SK-N-SH treated with all-trans-retinoic acid at 6 μM for 48 hours (cell line): ENCODE measurements around the gene KCNMA1.

Experiments
- ATAC-seq: fragments of 200-7000 bp; cut with Tn5 transposase; 3 replicates; pipeline ENCODE4 v1.9.1; 2020; ENCODE audit warnings: mild to moderate bottlenecking, moderate library complexity
- ARNTL ChIP-seq: fragments of 450-650 bp; formaldehyde crosslinking; IDR thresholded peaks from 2 replicates; pipeline ENCODE4 v1.5.0; 2020; ENCODE audit warnings: low read depth, mild to moderate bottlenecking, moderate library complexity, borderline replicate concordance
- BACH2 ChIP-seq: fragments of 250-450 bp; sonication (Bioruptor Pico); IDR thresholded peaks from 2 replicates; pipeline ENCODE4 v1.9.0; 2021; ENCODE audit warnings: mild to moderate bottlenecking, borderline replicate concordance
- CSDC2 ChIP-seq: fragments of 250-450 bp; sonication (Bioruptor Pico); IDR thresholded peaks from 2 replicates; pipeline ENCODE4 v1.5.0; 2020; ENCODE audit warnings: mild to moderate bottlenecking, moderate library complexity
- ESRRG ChIP-seq: fragments of 250-450 bp; sonication (Bioruptor Pico); IDR thresholded peaks from 2 replicates; pipeline ENCODE4 v1.6.1; 2021; ENCODE audit warnings: mild to moderate bottlenecking
- GLIS3 ChIP-seq: fragments of 250-450 bp; sonication (Bioruptor Pico); IDR thresholded peaks from 2 replicates; pipeline ENCODE4 v1.5.0; 2020; ENCODE audit warnings: mild to moderate bottlenecking, moderate library complexity
- ISL1 ChIP-seq: fragments of 250-450 bp; sonication (Bioruptor Pico); IDR thresholded peaks from 2 replicates; pipeline ENCODE4 v2.1.2; 2022; ENCODE audit warnings: mild to moderate bottlenecking, moderate library complexity
- OSR1 ChIP-seq: fragments of 250-450 bp; sonication (Bioruptor Pico); IDR thresholded peaks from 2 replicates; pipeline ENCODE4 v1.8.0; 2022; ENCODE audit warnings: moderate library complexity, mild to moderate bottlenecking, inconsistent platforms
- POU6F1 ChIP-seq: fragments of 250-450 bp; sonication (Bioruptor Pico); IDR thresholded peaks from 2 replicates; pipeline ENCODE4 v1.8.0; 2021; ENCODE audit warnings: low read depth, mild to moderate bottlenecking, moderate library complexity, borderline replicate concordance
- PPARA ChIP-seq: fragments of 250-450 bp; sonication (Bioruptor Pico); IDR thresholded peaks from 2 replicates; pipeline ENCODE4 v1.5.0; 2020; ENCODE audit warnings: mild to moderate bottlenecking, borderline replicate concordance
- RARB ChIP-seq: fragments of 250-450 bp; sonication (Bioruptor Pico); IDR thresholded peaks from 2 replicates; pipeline ENCODE4 v1.8.0; 2021; ENCODE audit warnings: mild to moderate bottlenecking, moderate library complexity
- SNAI2 ChIP-seq: fragments of 250-450 bp; sonication (Bioruptor Pico); IDR thresholded peaks from 2 replicates; pipeline ENCODE4 v1.5.0; 2020; ENCODE audit warnings: mild to moderate bottlenecking, moderate library complexity
- TCF4 ChIP-seq: fragments of 250-450 bp; sonication (Bioruptor Pico); IDR thresholded peaks from 2 replicates; pipeline ENCODE4 v1.8.0; 2021; ENCODE audit warnings: mild to moderate bottlenecking, moderate library complexity, borderline replicate concordance
- TOX ChIP-seq: fragments of 250-450 bp; sonication (Bioruptor Pico); IDR thresholded peaks from 2 replicates; pipeline ENCODE4 v1.8.0; 2021; ENCODE audit warnings: mild to moderate bottlenecking, moderate library complexity, borderline replicate concordance
- ZC3H10 ChIP-seq: fragments of 250-450 bp; sonication (Bioruptor Pico); IDR thresholded peaks from 2 replicates; pipeline ENCODE4 v1.5.1; 2021; ENCODE audit warnings: mild to moderate bottlenecking, moderate library complexity
- ZFP3 ChIP-seq: fragments of 250-450 bp; sonication (Bioruptor Pico); IDR thresholded peaks from 2 replicates; pipeline ENCODE4 v1.5.0; 2020; ENCODE audit warnings: mild to moderate bottlenecking, moderate library complexity
- ZFP30 ChIP-seq: fragments of 450-650 bp; formaldehyde crosslinking; IDR thresholded peaks from 2 replicates; pipeline ENCODE4 v1.5.0; 2022; ENCODE audit warnings: mild to moderate bottlenecking, moderate library complexity
- ZNF565 ChIP-seq: fragments of 450-650 bp; formaldehyde crosslinking; conservative IDR thresholded peaks from 2 replicates; pipeline ENCODE4 v1.5.0; 2020; ENCODE audit warnings: low read depth, mild to moderate bottlenecking, moderate library complexity
- ZNF70 ChIP-seq: fragments of 450-650 bp; formaldehyde crosslinking; IDR thresholded peaks from 2 replicates; pipeline ENCODE4 v1.5.0; 2020; ENCODE audit warnings: mild to moderate bottlenecking, moderate library complexity
- ZNF8 ChIP-seq: fragments of 450-650 bp; formaldehyde crosslinking; IDR thresholded peaks from 2 replicates; pipeline ENCODE4 v1.5.0; 2020; ENCODE audit warnings: mild to moderate bottlenecking, moderate library complexity
- TF ChIP-seq, protein P1 (sequence below): fragments of 250-450 bp; sonication (Bioruptor Pico); IDR thresholded peaks from 2 replicates; pipeline ENCODE4 v1.5.0; 2020; ENCODE audit warnings: mild to moderate bottlenecking, moderate library complexity
- TF ChIP-seq, protein P2 (sequence below): fragments of 250-450 bp; sonication (Bioruptor Pico); IDR thresholded peaks from 2 replicates; pipeline ENCODE4 v1.5.1; 2020; ENCODE audit warnings: low read depth, mild to moderate bottlenecking, moderate library complexity
- TF ChIP-seq, protein P3 (sequence below): fragments of 250-450 bp; sonication (Bioruptor Pico); IDR thresholded peaks from 2 replicates; pipeline ENCODE4 v1.8.0; 2020; ENCODE audit warnings: mild to moderate bottlenecking, moderate library complexity, borderline replicate concordance

KCNMA1 gene

DNA sequence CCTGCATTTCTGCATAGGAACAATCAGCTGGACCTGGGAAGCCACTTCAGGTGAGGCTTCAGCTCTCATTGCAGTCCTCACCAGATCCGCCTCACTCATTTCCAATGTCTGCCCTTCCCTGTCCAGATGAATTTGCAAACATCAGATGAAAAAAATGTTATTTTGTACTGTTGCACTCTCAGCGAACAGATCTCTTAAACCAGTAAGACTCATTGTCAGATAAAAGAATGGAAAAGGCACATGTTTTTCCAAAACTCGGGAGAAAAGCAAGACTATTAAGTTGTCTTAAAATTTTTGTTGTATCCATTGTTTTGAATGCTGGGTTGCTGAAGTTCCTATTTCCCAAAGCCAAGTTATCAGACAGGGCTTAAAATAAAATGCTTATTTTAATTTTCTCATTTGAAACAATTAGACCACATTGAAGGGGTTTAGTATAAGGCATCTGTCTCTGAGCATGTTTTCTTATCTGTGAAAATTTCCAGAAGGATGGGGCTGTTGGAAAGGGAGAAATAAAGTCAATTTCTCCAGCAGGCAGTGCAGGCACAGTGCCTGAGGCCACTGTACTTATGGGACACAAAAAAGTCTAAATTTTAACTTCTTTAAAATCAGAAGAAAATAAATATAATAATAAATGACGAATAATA, 396.8 kb downstream of the KCNMA1 start:
- TF ChIP-seq CSDC2 (no peak), ZFP30 (CRISPR knock-in tag) (no peak), SNAI2 (no peak), TCF4 (no peak), GLIS3 (CRISPR knock-in tag) (no peak), BACH2 (CRISPR knock-in tag) (no peak), ISL1 (CRISPR knock-in tag) (no peak), ZC3H10 (no peak), ZNF70 (no peak), TOX (CRISPR knock-in tag) (no peak), POU6F1 (CRISPR knock-in tag) (no peak), ZNF565 (no peak), ARNTL (no peak)
- TF ChIP-seq, protein P1, sequence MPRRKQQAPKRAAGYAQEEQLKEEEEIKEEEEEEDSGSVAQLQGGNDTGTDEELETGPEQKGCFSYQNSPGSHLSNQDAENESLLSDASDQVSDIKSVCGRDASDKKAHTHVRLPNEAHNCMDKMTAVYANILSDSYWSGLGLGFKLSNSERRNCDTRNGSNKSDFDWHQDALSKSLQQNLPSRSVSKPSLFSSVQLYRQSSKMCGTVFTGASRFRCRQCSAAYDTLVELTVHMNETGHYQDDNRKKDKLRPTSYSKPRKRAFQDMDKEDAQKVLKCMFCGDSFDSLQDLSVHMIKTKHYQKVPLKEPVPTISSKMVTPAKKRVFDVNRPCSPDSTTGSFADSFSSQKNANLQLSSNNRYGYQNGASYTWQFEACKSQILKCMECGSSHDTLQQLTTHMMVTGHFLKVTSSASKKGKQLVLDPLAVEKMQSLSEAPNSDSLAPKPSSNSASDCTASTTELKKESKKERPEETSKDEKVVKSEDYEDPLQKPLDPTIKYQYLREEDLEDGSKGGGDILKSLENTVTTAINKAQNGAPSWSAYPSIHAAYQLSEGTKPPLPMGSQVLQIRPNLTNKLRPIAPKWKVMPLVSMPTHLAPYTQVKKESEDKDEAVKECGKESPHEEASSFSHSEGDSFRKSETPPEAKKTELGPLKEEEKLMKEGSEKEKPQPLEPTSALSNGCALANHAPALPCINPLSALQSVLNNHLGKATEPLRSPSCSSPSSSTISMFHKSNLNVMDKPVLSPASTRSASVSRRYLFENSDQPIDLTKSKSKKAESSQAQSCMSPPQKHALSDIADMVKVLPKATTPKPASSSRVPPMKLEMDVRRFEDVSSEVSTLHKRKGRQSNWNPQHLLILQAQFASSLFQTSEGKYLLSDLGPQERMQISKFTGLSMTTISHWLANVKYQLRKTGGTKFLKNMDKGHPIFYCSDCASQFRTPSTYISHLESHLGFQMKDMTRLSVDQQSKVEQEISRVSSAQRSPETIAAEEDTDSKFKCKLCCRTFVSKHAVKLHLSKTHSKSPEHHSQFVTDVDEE (CRISPR knock-in tag) = no peak
- TF ChIP-seq, protein P2, sequence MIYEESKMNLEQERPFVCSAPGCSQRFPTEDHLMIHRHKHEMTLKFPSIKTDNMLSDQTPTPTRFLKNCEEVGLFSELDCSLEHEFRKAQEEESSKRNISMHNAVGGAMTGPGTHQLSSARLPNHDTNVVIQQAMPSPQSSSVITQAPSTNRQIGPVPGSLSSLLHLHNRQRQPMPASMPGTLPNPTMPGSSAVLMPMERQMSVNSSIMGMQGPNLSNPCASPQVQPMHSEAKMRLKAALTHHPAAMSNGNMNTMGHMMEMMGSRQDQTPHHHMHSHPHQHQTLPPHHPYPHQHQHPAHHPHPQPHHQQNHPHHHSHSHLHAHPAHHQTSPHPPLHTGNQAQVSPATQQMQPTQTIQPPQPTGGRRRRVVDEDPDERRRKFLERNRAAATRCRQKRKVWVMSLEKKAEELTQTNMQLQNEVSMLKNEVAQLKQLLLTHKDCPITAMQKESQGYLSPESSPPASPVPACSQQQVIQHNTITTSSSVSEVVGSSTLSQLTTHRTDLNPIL = no peak
- no peak for ATAC-seq

DNA sequence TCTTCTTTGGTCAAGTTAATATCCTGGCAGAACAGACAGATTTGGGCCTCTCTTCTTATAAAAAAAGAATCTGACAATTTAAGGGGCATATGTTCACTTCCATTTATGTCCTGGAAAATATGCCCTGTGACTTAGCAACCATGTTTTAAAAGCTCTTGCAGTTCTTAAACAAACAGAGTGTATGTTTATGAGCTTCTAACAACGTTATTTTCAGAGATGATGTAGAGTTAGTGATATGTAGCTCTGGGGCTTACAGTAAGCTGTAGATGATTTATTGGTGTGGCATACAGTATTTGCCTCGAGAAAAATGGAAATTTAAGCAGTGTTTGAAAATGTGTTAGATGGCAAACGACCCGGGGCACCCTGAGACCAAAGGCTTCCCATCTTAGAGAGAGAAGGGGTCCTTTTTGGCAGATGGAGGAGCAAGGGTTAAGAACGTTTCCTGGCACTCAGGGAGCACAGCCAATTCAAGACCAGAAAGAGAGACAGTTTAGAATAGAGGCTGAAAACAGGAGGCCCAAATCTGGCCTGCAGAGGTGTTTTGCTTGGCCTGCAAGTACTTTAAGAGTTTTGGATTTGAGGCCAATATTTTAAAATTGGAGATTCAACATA, 397.5 kb downstream of the KCNMA1 start:
- peak; percentile 34; the same call in 1 of the 2 replicates for TF ChIP-seq ISL1 (CRISPR knock-in tag)
- no peak for TF ChIP-seq ZNF70
- TF ChIP-seq SNAI2 = no peak
- 0 out of 2 replicates have a peak, but pooled peaks have one; percentile 14 for TF ChIP-seq ZNF8 (CRISPR knock-in tag)
- TF ChIP-seq RARB (CRISPR knock-in tag) = no peak
- ATAC-seq = no peak

DNA sequence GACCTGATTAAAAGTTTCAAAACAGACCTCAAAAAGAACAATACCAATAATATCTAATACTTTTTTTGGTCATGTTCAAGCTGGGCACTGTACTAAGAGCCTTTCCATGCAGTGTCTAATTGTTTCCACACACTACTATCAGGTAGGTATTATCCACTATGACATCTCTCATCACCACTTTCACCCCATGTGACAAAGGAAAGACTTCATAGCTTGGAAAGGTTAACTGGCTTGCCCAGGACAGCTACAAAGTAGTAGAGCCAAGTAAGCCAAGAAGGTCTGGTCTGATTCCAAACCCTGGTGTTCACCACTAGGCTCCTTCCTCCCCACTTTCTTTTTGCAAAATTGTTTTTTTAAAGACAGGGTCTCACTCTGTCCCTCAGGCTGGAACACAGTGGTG, 400.5 kb downstream of the KCNMA1 start:
- TF ChIP-seq ARNTL (no peak), ZNF565 (no peak), ZC3H10 (no peak), ZNF8 (CRISPR knock-in tag) (no peak), ZNF70 (no peak)
- ATAC-seq = peak; percentile 14; the same call in 2 of the 3 replicates

DNA sequence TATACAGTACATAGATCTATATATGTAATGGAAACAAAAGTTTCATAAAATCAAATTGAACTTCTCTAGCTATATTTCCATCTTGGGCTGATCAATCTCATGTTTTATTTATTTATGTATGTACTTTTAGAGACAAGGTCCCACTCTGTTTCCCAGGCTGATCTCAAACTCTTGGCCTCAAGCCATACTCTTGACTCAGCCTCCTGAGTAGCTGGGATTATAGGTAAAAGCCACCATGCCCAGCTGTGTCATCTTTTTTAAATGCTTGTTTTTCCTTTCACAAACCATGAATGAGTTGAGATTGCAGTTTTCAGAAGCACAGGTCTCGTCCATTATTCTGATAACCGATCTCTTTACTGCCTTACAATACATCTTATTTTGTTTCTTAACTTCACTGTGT, 400.9 kb downstream of the KCNMA1 start:
- TF ChIP-seq TCF4 (no peak), SNAI2 (no peak), ZFP3 (no peak), ZNF8 (CRISPR knock-in tag) (no peak), ARNTL (no peak), PPARA (no peak), TOX (CRISPR knock-in tag) (no peak), ISL1 (CRISPR knock-in tag) (no peak), GLIS3 (CRISPR knock-in tag) (no peak), RARB (CRISPR knock-in tag) (no peak), ZFP30 (CRISPR knock-in tag) (no peak), ZC3H10 (no peak), BACH2 (CRISPR knock-in tag) (no peak), OSR1 (no peak)
- TF ChIP-seq, all 23 proteins: peak for 0
- ATAC-seq = peak; percentile 52

DNA sequence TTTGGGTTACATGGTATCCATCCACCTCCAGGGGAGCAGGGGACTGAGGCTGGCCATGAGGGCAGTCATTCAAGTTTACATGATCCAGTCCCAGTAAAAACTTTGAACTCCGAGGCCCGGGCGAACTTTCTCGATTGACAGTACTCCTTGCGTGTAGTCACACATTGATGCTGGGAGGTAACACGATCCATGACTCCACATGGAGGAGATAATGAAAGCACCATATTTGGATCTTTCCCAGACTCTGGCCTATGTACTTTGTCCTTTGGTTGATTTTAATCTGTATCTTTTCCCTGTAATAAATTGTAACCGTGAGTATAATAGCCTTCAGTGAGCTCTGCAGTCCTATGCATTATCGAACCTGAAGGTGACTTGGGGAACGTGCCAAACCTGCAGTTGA, 401.6 kb downstream of the KCNMA1 start:
- no peak for ATAC-seq
- TF ChIP-seq ZC3H10 (no peak), ZNF70 (no peak), ZNF565 (no peak), ZFP30 (CRISPR knock-in tag) (no peak), BACH2 (CRISPR knock-in tag) (no peak), PPARA (no peak), ZFP3 (no peak), ESRRG (CRISPR knock-in tag) (no peak), OSR1 (no peak)
- TF ChIP-seq, protein P3, sequence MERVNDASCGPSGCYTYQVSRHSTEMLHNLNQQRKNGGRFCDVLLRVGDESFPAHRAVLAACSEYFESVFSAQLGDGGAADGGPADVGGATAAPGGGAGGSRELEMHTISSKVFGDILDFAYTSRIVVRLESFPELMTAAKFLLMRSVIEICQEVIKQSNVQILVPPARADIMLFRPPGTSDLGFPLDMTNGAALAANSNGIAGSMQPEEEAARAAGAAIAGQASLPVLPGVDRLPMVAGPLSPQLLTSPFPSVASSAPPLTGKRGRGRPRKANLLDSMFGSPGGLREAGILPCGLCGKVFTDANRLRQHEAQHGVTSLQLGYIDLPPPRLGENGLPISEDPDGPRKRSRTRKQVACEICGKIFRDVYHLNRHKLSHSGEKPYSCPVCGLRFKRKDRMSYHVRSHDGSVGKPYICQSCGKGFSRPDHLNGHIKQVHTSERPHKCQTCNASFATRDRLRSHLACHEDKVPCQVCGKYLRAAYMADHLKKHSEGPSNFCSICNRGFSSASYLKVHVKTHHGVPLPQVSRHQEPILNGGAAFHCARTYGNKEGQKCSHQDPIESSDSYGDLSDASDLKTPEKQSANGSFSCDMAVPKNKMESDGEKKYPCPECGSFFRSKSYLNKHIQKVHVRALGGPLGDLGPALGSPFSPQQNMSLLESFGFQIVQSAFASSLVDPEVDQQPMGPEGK (CRISPR knock-in tag) = no peak
- TF ChIP-seq, protein P1 (CRISPR knock-in tag) = no peak
